Activated CD4-positive, alpha-beta T cell treated with anti-CD3 and anti-CD28 coated beads for 36 hours (primary cell): ENCODE measurements around the gene ABCD1. TPM values are rescaled to one million over a fixed set of nuclear protein-coding genes. Genes with fewer than 3 reads are reported as not detected.
"Not testable (repeated sequence)": the region's sequence is repeated elsewhere in the genome, so short reads cannot be mapped to it uniquely, and the experiment has no call there.

ENCODE experiments used
- ATAC-seq: fragments of 200-7000 bp; cut with Tn5 transposase; one replicate; pipeline ENCODE4 v1.10.0; 2021; ENCODE audit warnings: mild to moderate bottlenecking, moderate library complexity
- CTCF ChIA-PET: fragments of 350-600 bp; sonication (Branson Sonifier 250); formaldehyde crosslinking; loops from one replicate; lab custom pipeline; 2021; ENCODE audit warnings: antibody characterized with exemption; lab: Charles Lee
- POLR2A ChIA-PET: fragments of 350-600 bp; sonication (Branson Sonifier 250); formaldehyde crosslinking; loops from one replicate; lab custom pipeline; 2021; ENCODE audit warnings: antibody characterized with exemption, inconsistent platforms; lab: Charles Lee
- DNase-seq: peaks from one replicate; pipeline ENCODE4 v3.0.0-alpha.2; 2020
- H3K27ac Mint-ChIP-seq: one replicate; pipeline ENCODE4 v1.8.0; 2021; ENCODE audit warnings: mixed read lengths
- H3K27me3 Mint-ChIP-seq: one replicate; pipeline ENCODE4 v1.8.0; 2021; ENCODE audit warnings: mixed read lengths
- H3K36me3 Mint-ChIP-seq: one replicate; pipeline ENCODE4 v1.8.0; 2021; ENCODE audit warnings: low read depth, mixed read lengths
- H3K4me1 Mint-ChIP-seq: one replicate; pipeline ENCODE4 v1.8.0; 2021; ENCODE audit warnings: mixed read lengths
- H3K4me3 Mint-ChIP-seq: one replicate; pipeline ENCODE4 v1.8.0; 2021; ENCODE audit warnings: mild to moderate bottlenecking, moderate library complexity, mixed read lengths
- H3K9me3 Mint-ChIP-seq: one replicate; pipeline ENCODE4 v1.8.0; 2021; ENCODE audit warnings: low read depth, mixed read lengths
- intact Hi-C, 2 experiments: fragments of 100-400 bp; cut with DNase I in 1 of 2; cut with micrococcal nuclease in 1 of 2; formaldehyde crosslinking; loops; one replicate each; pipeline versions ENCODE4 v1.14.2 to v1.15.1; 2022 to 2024; cut with DNase I, micrococcal nuclease
- total RNA-seq, 2 experiments: library from RNA; stranded (reverse); gene quantifications; one replicate each; pipeline ENCODE4 v1.2.3, GENCODE V29; 2021

Gene ABCD1
- total RNA-seq, 2 experiments from 2014 or later: 4.5 to 4.8 TPM

- intact Hi-C loops, H3K36me3 Mint-ChIP-seq, H3K4me1 Mint-ChIP-seq, H3K9me3 Mint-ChIP-seq, H3K27ac Mint-ChIP-seq, ATAC-seq, H3K4me3 Mint-ChIP-seq, H3K27me3 Mint-ChIP-seq, DNase-seq: not testable (repeated sequence)
- CTCF ChIA-PET: interaction anchor here (0.6 kb wide), 1 partner anchor 37 kb away, joined by 3 read pairs; no protein-coding TSS in a partner anchor
- POLR2A ChIA-PET: interaction anchor here (1.1 kb wide), 1 partner anchor 60 kb away, joined by 3 read pairs; no protein-coding TSS in a partner anchor
Observed at GRCh38 chrX:153704631-153705402, 19.8 kb upstream of the ABCD1 start.

- DNase-seq, intact Hi-C loops, H3K4me1 Mint-ChIP-seq, CTCF ChIA-PET, H3K27me3 Mint-ChIP-seq, ATAC-seq, H3K27ac Mint-ChIP-seq, H3K4me3 Mint-ChIP-seq, H3K9me3 Mint-ChIP-seq: not testable (repeated sequence)
- H3K36me3 Mint-ChIP-seq: peaks cover 11% of the 10 kb centered on the region
- POLR2A ChIA-PET: interaction anchor here (1.1 kb wide), 1 partner anchor 61 kb away, joined by 3 read pairs; no protein-coding TSS in a partner anchor
Observed at GRCh38 chrX:153705403-153706060, 19.1 kb upstream of the ABCD1 start.

GRCh38 chrX:153706799-153707198, 17.9 kb upstream of the ABCD1 start:
- H3K36me3 Mint-ChIP-seq: peaks cover 15% of the 10 kb centered on the region
- POLR2A ChIA-PET: no interaction called here
- no peaks in the 10 kb centered on the region for H3K27me3 Mint-ChIP-seq
- CTCF ChIA-PET: no interaction called here
- no peaks in the 10 kb centered on the region for H3K9me3 Mint-ChIP-seq
- ATAC-seq (no peak), DNase-seq (no peak)
- no peak overlapping the region for H3K4me3 Mint-ChIP-seq
- H3K4me1 Mint-ChIP-seq: no peaks in the 10 kb centered on the region
- intact Hi-C loops: no loop called here
- no peak overlapping the region for H3K27ac Mint-ChIP-seq

- Mint-ChIP-seq H3K27me3 (no peaks in the 10 kb centered on the region), H3K4me3 (no peak overlapping the region), H3K9me3 (no peaks in the 10 kb centered on the region), H3K27ac (no peak overlapping the region), H3K36me3 (peaks cover 15% of the 10 kb centered on the region), H3K4me1 (no peaks in the 10 kb centered on the region)
- CTCF ChIA-PET: no interaction called here
- DNase-seq: no peak
- POLR2A ChIA-PET: no interaction called here
- intact Hi-C loops: no loop called here
- no peak for ATAC-seq
Observed at GRCh38 chrX:153707406-153707805, 17.2 kb upstream of the ABCD1 start.

- no peaks in the 10 kb centered on the region for H3K9me3 Mint-ChIP-seq
- ChIA-PET CTCF (interaction anchor here (0.6 to 1.2 kb wide), 3 partner anchors 14 to 169 kb away, joined by 3 to 4 read pairs (median 3); no protein-coding TSS in a partner anchor), POLR2A (no interaction called here)
- H3K27me3 Mint-ChIP-seq: no peaks in the 10 kb centered on the region
- peaks cover 18% of the 10 kb centered on the region for H3K36me3 Mint-ChIP-seq
- no peaks in the 10 kb centered on the region for H3K4me1 Mint-ChIP-seq
- H3K27ac Mint-ChIP-seq: no peak overlapping the region
- peak; percentile 71 for DNase-seq
- intact Hi-C loops: no loop called here
- peak; percentile 94 for ATAC-seq
- H3K4me3 Mint-ChIP-seq: no peak overlapping the region
Observed at GRCh38 chrX:153708415-153708814, 16.2 kb upstream of the ABCD1 start.

- DNase-seq (no peak), ATAC-seq (no peak)
- H3K4me3 Mint-ChIP-seq: no peak overlapping the region
- H3K9me3 Mint-ChIP-seq: no peaks in the 10 kb centered on the region
- POLR2A ChIA-PET: no interaction called here
- CTCF ChIA-PET: interaction anchor here (1.2 kb wide), 1 partner anchor 171 kb away, joined by 3 read pairs; no protein-coding TSS in a partner anchor
- intact Hi-C loops: no loop called here
- H3K27ac Mint-ChIP-seq: no peak overlapping the region
- no peaks in the 10 kb centered on the region for H3K4me1 Mint-ChIP-seq
- peaks cover 26% of the 10 kb centered on the region for H3K36me3 Mint-ChIP-seq
- no peaks in the 10 kb centered on the region for H3K27me3 Mint-ChIP-seq
Observed at GRCh38 chrX:153709726-153710674, 14.7 kb upstream of the ABCD1 start.

GRCh38 chrX:153714256-153714655, 10.4 kb upstream of the ABCD1 start:
- no peak overlapping the region for H3K4me3 Mint-ChIP-seq
- CTCF ChIA-PET: no interaction called here

GRCh38 chrX:153717445-153717844, 7.2 kb upstream of the ABCD1 start:
- H3K27me3 Mint-ChIP-seq: no peaks in the 10 kb centered on the region
- H3K4me3 Mint-ChIP-seq: no peak overlapping the region
- no peaks in the 10 kb centered on the region for H3K9me3 Mint-ChIP-seq
- peaks cover 10% of the 10 kb centered on the region for H3K4me1 Mint-ChIP-seq
- no peak for DNase-seq
- no peak for ATAC-seq
- no peak overlapping the region for H3K27ac Mint-ChIP-seq
- intact Hi-C loops: no loop called here
- POLR2A ChIA-PET: no interaction called here
- H3K36me3 Mint-ChIP-seq: peaks cover 49% of the 10 kb centered on the region
- CTCF ChIA-PET: no interaction called here

More at GRCh38 chrX:153714256-153714655, 10.4 kb upstream of the ABCD1 start:
- no peaks in the 10 kb centered on the region for H3K9me3 Mint-ChIP-seq
- ATAC-seq (no peak), DNase-seq (no peak)
- no peak overlapping the region for H3K27ac Mint-ChIP-seq
- H3K4me1 Mint-ChIP-seq: peaks cover 4% of the 10 kb centered on the region
- H3K36me3 Mint-ChIP-seq: peaks cover 44% of the 10 kb centered on the region
- intact Hi-C loops: no loop called here
- POLR2A ChIA-PET: no interaction called here
- H3K27me3 Mint-ChIP-seq: no peaks in the 10 kb centered on the region

GRCh38 chrX:153719238-153719637, 5.4 kb upstream of the ABCD1 start:
- intact Hi-C loops: no loop called here
- CTCF ChIA-PET: no interaction called here
- no peaks in the 10 kb centered on the region for H3K27me3 Mint-ChIP-seq
- peaks cover 14% of the 10 kb centered on the region for H3K4me1 Mint-ChIP-seq
- H3K9me3 Mint-ChIP-seq: no peaks in the 10 kb centered on the region
- no peak for DNase-seq
- ATAC-seq: no peak
- POLR2A ChIA-PET: no interaction called here
- no peak overlapping the region for H3K27ac Mint-ChIP-seq
- H3K36me3 Mint-ChIP-seq: peaks cover 45% of the 10 kb centered on the region
- H3K4me3 Mint-ChIP-seq: no peak overlapping the region

GRCh38 chrX:153719701-153720100, 5.0 kb upstream of the ABCD1 start:
- Mint-ChIP-seq H3K4me1 (peaks cover 14% of the 10 kb centered on the region), H3K27me3 (no peaks in the 10 kb centered on the region), H3K27ac (no peak overlapping the region), H3K36me3 (peaks cover 41% of the 10 kb centered on the region), H3K4me3 (no peak overlapping the region), H3K9me3 (no peaks in the 10 kb centered on the region)
- CTCF ChIA-PET: no interaction called here
- POLR2A ChIA-PET: no interaction called here
- no peak for DNase-seq
- no peak for ATAC-seq
- intact Hi-C loops: loop anchor here (5.0 to 10.0 kb wide), 4 partner anchors 247 to 765 kb away; partner anchors contain the start of genes EMD (in 1 of the 2), FLNA (in 1 of the 2), HAUS7 (in 1 of the 2) and MECP2 (in 1 of the 2)
